ENCODE measurements around the gene OR10J1.
"Not testable (repeated sequence)": the region's sequence is repeated elsewhere in the genome, so short reads cannot be mapped to it uniquely, and the experiment has no call there.

Gene OR10J1, protein sequence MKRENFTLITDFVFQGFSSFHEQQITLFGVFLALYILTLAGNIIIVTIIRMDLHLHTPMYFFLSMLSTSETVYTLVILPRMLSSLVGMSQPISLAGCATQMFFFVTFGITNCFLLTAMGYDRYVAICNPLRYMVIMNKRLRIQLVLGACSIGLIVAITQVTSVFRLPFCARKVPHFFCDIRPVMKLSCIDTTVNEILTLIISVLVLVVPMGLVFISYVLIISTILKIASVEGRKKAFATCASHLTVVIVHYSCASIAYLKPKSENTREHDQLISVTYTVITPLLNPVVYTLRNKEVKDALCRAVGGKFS

DNA sequence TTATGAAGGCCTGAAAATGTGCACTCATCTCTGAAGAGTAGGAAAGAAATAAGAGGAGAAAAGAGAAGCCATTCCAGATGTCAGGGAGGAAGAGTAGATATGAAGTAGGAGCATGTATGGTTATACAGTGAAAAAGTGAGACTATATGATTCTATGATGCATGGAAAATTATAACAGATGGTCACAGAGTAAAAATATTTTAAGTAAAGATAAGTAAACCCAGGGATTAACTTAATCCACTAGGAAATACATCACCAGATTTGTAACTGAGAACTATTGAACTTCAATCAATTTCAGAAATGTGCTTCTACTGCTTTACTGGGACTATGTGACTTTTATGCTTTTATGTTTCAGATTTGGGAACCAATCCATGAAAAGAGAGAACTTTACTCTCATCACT lies at the start of gene OR10J1:
OR10J1 (plus strand) TSS at position 301 of the 400 bp plus-strand sequence; CDS start at position 371, 70 bp downstream.
- no peak for DNase-seq (ENCODE audit: low read depth, low spot score)

DNA sequence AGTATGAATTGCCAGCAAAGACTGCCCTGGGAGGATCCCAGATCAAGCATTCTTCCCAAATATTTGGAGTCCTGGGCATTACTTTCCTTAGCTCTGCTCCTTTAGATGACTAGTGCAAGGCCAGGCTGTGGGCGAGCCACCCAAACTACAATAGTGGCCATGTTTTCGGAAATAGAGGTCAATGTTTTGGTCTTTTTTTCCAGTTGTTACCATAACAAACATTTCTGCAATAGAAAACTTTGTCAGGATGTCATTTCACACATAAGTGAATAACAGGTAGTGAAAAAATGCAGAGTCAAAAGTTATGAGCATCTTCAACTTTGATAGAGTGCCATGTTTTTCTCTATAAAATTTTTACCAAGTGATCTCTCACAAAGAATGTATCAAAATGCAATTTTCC lies 32.7 kb upstream of the OR10J1 start:
- DNase-seq (ENCODE audit: low read depth, low spot score): no peak

DNA sequence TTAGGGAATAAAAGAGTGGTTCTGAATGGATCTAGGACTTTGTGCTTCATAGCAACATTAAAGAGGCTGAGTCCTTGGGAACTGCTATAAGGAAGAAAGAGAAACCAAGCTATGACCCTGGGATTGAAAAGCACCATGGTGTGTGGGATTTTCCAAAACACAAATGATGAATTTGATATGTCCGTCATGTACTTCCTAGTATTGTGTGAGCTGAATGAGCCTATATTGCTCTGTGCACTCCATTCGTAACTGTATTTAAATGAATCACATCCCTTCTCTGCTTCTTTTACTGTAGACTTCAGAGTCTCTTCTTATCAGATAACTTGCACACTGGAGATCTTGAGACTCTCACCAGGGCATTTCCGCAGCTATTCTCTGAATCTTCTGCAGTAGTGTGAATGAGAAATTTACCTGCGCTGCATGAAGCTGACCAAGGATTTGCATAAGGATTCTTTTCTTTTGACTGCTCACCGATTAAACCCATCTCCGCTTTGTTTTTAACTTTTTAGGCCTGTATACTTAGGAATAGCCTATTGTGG lies 30.6 kb upstream of the OR10J1 start:
- no peak for DNase-seq (ENCODE audit: low read depth, low spot score)

DNA sequence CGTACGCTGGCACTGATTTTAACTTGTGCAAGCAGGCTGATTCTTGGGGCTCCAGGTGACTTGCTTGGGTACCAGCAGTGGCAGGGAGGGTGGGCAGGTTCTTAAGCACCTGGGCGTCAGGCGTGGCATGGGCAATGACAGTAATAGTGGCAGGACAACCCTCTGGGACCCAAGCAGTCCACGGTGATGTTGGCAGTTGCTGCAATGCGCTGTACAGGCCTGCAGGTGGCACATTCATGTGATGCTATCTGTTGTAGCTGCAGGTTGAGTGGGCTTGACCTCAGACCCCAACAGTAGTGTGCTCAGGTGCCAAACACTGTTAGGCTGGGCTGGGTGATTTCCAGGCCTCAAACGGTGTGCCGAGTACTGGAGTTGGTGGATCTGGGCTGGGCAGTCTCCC lies 17.7 kb upstream of the OR10J1 start:
- DNase-seq (ENCODE audit: low read depth, low spot score): no peak

DNA sequence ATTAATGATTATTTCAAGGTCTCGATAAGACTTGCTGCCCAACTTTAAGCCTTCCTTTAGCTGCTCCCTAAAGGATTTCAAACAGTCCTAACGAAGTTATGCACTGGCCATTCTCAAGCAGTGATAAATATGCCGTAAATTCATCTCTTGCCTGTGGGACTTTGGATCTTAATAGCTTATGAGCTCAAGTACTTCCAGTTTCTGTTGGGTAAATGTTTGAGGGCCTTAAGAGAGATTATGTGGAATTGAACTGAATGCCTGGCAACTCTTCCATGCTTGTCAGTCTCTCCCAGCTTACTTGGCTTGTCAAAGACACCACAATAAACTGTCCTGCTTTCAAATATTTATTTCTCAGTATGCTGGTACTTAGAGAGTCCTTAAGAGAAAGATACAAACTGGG lies 11.0 kb upstream of the OR10J1 start:
- DNase-seq (ENCODE audit: low read depth, low spot score): no peak

DNA sequence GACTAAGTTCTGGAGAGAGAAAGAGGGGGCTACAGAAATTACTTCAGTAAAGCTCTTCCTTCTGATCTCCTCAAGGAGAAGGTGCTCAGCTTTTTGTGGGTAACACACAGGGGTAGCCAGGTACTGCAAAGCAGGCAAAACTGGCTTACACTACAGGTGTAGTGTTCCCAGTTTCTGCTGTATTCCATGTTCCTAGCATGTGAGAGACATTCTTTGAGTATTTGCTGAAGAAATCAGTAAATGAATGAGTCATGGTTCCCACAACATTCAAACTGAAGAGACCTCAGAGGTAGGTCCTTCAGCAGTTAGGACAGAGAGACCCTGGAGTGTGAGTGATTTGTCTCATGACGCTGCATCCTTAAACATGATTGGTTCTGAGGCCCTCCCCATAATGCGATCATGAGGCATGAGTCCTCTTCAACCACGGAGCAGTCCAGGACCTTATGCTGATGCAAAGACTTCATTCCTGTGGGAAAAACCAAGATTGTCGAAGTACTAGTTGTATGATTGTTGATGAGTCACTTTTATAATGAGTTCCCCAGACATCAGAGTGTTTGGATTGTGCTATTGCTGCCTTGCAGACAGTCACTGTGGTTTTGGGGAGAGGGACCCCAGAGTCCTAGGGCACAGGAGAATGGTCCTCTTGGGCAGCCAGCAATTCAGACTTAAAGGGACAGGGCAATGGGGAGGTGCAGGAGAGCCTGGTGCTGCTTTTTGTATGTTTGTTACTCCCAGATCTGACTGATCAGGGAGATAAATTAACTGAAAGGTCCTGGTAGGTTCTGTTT lies 10.3 kb upstream of the OR10J1 start:
- no peak for DNase-seq (ENCODE audit: low read depth, low spot score)

DNA sequence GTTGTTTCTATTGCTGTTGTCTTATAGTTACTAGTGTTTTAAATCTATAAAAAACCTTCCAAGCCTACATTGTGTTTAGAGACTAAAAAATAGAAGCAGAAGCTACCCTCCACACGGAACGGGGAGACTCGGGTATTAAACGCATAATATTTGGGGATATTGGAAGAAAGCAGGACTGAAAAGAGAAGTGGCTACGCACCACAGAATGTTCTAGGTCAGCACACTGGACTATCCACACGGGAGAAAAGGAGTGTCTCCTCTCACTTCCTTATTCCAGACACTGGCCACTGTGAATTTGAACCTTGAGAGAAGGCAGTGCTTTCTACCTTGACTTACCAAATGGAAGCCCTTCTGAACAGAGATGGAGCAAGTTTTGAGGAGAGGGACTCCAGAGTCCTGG lies 8.5 kb upstream of the OR10J1 start:
- DNase-seq (ENCODE audit: low read depth, low spot score): no peak

DNA sequence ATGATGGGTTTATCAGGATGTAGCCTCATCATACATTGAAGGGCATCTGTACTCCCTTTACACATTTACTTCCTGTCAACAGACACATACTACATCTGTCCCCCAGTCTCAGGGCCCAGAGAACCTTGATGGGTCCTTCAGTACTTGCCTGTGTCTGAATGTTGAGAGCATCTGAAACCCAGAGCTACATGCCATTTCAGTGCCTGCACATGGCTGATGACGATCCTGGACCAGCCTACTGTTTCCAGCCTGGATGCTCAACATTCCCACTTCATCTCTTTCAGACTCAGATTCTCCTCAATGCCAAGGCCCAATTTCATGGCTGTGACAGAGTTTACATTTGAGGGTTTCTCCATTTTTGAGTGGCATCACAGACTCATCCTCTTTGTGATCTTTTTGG lies 7.6 kb upstream of the OR10J1 start, which contains the start of gene OR10J4:
OR10J4 (plus strand) TSS at position 301 of the 400 bp plus-strand sequence.
- DNase-seq (ENCODE audit: low read depth, low spot score): no peak

DNA sequence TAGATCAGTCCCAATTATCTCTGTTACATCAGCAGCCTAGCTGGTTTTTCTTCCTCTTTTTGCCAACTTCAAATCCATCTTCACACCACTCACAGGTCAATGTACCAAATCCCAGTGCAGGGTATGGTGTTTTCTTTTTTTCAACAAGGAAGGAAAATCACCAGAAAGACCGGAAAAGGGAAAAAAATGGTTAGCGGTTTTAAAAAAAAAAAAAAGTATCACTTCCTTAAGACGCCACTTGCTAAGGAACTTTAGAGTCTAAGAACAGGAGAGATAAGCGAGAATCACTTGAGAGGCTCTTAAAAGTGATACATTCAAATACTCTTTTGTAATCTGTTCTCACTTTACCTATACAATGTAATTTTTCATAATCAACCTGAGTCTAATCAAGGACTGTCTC lies 3.1 kb upstream of the OR10J1 start:
- DNase-seq (ENCODE audit: low read depth, low spot score): no peak

DNA sequence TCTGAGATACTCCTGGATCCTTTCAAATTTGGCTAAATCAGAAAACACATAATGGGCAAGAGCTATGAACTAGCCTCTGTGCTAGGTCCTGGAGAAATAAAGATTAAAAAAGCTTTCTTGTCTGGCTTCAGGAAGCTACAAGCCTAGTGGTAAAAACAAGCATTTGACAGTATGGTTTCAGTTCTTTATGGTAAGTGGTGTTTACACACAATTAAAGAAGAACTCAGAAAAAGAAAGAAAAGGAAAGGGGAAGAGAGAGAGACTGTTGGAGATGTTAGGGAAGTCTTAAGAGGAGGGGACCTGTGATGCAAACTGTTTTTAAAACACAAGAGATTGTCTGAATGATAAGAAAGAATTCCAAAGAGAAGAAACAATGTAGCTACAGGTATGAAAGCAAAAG lies 1.8 kb downstream of the OR10J1 start:
- no peak for DNase-seq (ENCODE audit: low read depth, low spot score)

DNA sequence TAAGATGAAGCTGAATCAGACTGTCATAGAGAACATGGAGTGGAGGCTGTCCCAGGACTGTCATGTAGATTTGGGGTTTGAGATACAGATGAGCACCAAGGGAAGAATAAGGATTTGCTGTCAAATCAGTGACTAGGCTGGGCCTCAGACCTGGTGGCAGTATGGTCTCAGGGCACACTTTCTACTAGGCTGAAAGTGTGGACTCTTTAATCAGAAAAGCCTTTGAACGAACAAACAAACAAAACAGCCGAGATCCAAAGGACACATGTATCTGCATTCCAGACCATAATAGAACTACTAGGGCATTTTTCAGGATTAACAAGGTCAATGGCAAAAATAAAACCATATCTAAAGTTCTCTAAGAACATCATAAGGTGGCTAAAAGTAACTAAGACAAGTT lies 2.9 kb downstream of the OR10J1 start:
- DNase-seq (ENCODE audit: low read depth, low spot score): no peak

DNA sequence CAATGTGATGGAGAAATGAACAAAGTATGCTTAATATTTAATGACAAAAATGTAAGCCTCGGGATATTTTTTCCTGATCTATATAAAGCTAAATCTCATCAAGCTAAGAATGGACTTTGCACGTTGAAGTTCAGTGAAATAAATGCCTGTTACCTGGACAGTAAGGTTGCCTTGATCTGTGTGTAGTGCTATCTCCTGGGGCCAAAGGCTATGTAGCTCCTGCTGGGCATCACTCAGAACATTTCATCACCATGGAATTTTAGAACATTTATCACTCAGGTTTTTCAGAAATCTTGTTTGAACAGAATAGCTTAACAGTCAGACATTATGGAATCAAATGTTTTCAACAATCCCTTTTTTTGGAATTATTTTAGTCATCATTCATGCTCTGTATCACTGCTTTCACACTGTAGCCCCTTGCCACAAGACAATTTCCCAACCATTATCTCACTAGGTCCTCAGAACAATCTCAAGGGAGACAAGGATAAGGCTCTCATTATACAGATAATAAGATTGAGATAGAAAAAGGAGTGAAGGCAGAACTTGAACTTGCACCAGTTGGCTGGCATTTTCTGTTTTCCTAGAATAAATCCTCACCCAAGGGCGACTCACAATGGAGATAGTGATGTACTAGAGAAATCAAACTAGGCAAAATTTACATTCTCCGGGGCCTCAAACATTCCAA lies 3.7 kb downstream of the OR10J1 start:
- no peak for DNase-seq (ENCODE audit: low read depth, low spot score)

DNA sequence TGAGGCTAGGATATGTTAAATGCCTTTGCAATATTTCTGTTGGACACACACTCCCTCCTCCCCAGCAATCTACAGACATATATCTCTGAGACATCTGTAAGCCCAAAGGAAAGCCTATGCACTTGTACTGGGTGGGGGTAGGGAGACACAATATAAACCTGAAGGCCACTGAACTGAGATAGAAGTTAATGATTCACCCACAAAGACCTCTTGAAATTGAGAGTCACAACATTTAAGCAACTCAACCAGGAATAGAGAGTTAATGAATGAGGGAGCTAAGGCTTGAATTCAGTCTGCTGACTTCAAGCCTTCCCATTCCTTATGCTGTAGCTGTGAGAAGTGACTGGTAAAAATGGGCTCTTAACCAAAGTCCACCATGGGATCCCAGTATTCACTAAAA lies 5.0 kb downstream of the OR10J1 start:
- DNase-seq (ENCODE audit: low read depth, low spot score): no peak

DNA sequence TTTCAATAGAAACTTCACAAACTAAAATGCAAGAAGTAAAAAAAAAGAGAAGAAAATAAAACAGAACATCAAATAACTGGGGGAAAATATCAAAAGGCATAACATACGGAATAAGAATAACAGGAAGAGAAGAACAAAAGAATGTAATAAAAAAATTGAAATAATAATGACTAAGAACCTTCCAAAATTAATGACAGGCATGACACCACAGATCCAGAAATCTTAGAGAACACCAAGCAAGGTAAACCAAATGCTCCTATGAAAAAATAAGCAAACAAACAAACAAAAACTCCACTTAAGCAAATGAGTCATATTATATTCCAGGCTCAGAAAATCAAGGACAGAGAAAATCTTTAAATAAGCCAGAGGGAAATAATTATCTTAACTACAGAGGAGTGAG lies 8.7 kb downstream of the OR10J1 start:
- no peak for DNase-seq (ENCODE audit: low read depth, low spot score)

DNA sequence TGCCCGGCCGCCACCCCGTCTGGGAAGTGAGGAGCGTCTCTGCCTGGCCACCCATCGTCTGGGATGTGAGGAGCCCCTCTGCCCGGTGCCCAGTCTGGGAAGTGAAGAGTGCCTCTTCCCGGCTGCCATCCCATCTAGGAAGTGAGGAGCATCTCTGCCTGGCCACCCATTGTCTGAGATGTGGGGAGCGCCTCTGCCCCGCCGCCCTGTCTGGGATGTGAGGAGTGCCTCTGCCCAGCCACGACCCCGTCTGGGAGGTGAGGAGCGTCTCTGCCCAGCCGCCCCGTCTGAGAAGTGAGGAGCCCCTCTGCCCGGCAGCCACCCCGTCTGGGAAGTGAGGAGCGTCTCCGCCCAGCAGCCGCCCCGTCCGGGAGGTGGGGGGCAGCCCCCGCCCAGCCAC lies 10.1 kb downstream of the OR10J1 start:
- not testable (repeated sequence) for DNase-seq (ENCODE audit: low read depth, low spot score)

DNA sequence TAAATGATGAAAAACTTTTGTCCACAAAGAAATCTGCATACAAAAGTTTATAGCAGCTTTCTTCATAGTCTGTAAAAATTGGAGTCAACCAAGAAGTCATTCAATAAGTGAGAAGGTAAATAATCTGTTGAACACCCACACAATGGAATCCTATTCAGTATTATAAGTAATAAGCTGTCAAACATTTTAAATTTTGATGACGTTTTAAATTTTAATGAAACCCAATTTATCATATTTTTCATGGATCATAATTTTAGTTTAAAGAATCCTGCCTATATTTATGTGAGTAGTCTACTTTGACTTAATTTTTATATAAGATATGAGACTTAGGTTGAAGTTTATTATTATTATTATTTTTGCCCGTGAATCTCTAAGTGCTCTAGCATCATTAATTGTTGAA lies 20.0 kb downstream of the OR10J1 start:
- no peak for DNase-seq (ENCODE audit: low read depth, low spot score)

DNA sequence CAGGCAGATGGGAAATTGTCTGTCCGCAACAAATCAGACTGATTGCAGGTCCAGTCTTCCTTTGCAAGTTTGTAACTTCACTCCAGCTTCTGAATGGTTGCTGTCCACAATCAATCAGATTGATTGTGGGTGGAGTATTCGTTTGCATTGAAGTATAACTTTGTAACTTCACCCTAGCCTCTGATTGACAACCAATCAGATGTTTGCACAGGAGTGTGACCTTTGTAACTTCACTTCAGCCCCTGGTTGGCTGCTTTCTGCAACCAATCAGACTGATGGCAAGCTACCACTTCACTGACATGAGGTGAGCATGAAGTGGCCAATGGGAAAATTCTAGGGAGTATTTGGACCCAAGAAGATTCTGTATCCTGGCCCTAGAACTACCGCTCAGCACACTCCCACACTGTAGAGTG lies 25.7 kb downstream of the OR10J1 start:
- no peak for DNase-seq (ENCODE audit: low read depth, low spot score)

DNA sequence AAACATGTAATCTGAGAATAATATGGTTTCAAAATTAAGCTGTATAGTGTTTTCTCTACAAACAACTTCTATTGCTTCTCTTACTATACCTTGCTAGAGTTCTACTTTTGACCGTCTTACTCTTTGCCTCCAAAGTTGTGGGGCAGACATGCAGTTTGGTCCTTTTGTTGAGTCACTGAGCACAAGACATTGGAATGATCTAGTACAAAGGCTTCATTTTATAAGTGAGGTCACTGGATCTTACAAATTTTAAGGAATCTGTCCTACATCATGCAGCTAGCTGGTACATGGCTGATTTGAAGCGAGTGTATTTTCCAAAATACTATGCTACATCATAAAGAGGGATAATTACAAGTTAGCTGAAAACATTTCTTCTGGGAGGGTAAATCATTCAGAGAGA lies 28.8 kb downstream of the OR10J1 start:
- DNase-seq (ENCODE audit: low read depth, low spot score): no peak

DNA sequence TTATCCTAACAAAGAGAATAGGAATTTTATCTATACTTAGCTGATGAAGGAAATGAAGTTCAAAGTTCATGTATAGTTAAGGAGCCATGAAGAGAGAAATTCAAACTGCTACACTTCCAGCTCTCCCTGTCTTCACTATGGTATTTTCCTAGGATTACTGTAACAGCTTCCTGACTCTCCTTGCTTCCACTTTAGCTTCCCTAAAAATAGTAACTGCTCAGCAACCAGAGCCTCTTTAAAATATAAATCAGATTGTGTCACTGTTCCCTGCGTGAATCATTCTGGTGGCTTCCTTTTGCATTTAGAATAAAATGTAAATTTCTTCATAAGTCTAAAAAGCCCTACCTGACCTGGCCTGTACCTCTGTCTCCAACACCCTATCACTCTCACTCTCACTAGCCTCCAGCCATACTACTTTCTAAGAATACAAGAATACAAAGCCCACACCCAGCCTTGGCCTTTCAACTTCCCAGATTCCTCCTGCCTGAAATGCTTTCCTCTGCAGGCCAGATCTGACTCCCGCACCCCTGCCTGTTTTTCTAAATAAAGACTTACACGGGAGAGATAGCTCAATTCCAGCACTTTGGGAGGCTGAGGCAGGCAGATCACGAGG lies 30.5 kb downstream of the OR10J1 start:
- DNase-seq (ENCODE audit: low read depth, low spot score): no peak

DNA sequence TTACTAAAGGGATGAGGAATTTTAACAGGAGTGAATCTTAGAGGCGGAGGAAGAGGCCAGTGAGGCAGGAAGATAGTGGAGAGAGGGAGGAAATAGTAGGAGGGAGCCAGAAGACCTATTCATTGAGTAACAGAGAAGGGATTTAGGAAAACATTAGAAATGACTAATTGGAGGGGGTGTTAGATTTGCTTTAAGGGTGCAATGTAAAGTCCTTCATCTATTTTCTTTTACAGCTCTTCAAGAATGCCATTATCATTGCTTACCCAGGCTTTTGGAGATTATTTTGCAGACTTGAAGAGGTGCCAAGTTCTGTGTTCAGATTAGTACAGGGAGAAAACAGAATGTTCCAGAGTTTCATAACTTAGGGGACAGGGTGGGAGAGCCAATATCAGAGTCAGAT lies 33.8 kb downstream of the OR10J1 start:
- DNase-seq (ENCODE audit: low read depth, low spot score): no peak

DNA sequence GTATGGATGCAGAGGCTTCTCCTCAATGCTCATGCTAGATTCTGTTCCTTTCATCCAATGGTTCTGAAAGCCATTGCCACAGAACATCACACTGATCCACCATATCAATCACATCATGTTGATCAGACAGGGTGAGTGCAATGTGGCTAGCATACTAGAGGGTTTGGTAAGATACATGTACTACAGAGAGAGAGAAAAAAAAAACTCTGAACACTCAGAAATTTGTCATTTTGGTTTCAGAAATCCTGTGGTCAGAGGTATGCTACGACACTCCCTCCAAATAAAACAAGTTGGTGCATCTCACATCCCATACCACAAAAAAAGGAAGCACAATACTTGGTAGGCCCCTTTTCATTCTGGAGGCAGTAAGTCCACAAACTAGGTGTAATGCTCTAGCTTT lies 35.4 kb downstream of the OR10J1 start:
- DNase-seq (ENCODE audit: low read depth, low spot score): no peak

DNA sequence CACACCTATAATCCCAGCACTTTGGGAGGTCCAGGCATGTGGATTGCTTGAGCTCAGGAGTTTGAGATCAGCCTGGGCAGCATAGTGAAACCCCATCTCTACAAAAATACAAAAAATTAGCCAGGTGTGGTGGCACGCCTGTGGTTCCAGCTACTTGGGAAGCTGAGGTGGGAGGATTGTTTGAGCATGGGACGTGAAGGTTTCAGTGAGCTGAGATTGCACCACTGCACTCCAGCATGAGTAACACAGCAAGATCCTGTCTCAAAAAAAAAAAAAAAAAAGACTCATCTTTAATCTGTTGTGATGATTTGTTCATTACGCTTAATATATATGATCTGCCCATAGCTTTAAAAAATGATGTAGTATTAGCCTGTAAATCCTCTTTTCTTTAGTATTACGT lies 44.0 kb downstream of the OR10J1 start:
- no peak for DNase-seq (ENCODE audit: low read depth, low spot score)
